Cardiac muscle cell (in vitro differentiated cells and primary cell): ENCODE data around the gene GNPTG. TPM values are rescaled to one million over a fixed set of nuclear protein-coding genes. Genes with fewer than 3 reads are reported as not detected.

Experiments used
- DNase-seq, 2 donors: peaks; one replicate each; pipeline versions ENCODE4 v3.0.0 to v3.0.0-alpha.2; 2010 to 2017; ENCODE audit warnings: low read depth in 1 of 2, low spot score in 1 of 2
- H3K27ac ChIP-seq: fragments of 200-600 bp; sonication (generic); 2 replicates; pipeline ENCODE4 v1.5.1; 2016
- H3K27me3 ChIP-seq: fragments of 200-600 bp; sonication (generic); 2 replicates; pipeline ENCODE4 v1.6.0; 2016; ENCODE audit warnings: control low read depth
- H3K36me3 ChIP-seq: fragments of 200-600 bp; sonication (generic); 2 replicates; pipeline ENCODE4 v1.5.1; 2016; ENCODE audit warnings: control low read depth
- H3K4me1 ChIP-seq: fragments of 200-600 bp; sonication (generic); 2 replicates; pipeline ENCODE4 v1.8.1; 2017; ENCODE audit warnings: low read depth, mild to moderate bottlenecking, mixed run types
- H3K4me3 ChIP-seq: fragments of 200-600 bp; sonication (generic); 2 replicates; pipeline ENCODE4 v1.5.1; 2016; ENCODE audit warnings: mild to moderate bottlenecking
- H3K9me3 ChIP-seq: fragments of 200-600 bp; sonication (generic); 2 replicates; pipeline ENCODE4 v1.5.1; 2017; ENCODE audit warnings: low read depth, mild to moderate bottlenecking, control low read depth
- polyA plus RNA-seq: library from polyadenylated mRNA; unstranded; fragments of >200 nt; fragmentation: Nextera tagmentation; extraction: Ambion mirVana; gene quantifications from 2 replicates; pipeline ENCODE4 v1.2.1, GENCODE V29; 2016
- total RNA-seq: library from RNA; depleted of rRNA; stranded (reverse); fragments of >200 nt; gene quantifications from 2 replicates; pipeline ENCODE4 v1.2.3, GENCODE V29; 2016
- TF ChIP-seq, protein P1 (sequence below): IDR thresholded peaks from 2 replicates; pipeline ENCODE4 v1.5.1; 2012; ENCODE audit warnings: low read depth, mild to moderate bottlenecking, low read length

Gene GNPTG
- total and polyA plus RNA-seq, 2 experiments from 2014 or later = 57.0 to 60.3 TPM

DNA sequence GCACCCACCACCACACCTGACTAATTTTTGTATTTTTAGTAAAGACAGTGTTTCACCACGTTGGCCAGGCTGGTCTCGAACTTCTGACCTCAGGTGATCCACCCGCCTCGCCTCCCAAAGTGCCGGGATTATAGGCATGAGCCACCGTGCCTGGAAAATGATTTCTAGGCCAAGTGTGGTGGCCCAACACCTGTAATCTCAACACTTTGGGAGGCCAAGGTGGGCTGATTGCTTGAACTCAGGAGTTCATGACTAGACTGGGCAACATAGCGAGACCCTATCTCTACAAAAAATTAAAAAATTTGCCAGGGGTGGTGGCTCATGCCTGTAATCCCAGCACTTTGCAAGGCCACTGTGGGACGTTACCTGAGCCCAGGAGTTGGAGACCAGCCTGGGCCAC lies 29.3 kb upstream of the GNPTG start:
- DNase-seq = no peak
- no peaks in the 10 kb centered on the region for H3K9me3 ChIP-seq
- no peaks in the 10 kb centered on the region for H3K4me1 ChIP-seq
- peaks cover 34% of the 10 kb centered on the region for H3K36me3 ChIP-seq
- H3K27ac ChIP-seq = no peak overlapping the region
- TF ChIP-seq, protein P1, sequence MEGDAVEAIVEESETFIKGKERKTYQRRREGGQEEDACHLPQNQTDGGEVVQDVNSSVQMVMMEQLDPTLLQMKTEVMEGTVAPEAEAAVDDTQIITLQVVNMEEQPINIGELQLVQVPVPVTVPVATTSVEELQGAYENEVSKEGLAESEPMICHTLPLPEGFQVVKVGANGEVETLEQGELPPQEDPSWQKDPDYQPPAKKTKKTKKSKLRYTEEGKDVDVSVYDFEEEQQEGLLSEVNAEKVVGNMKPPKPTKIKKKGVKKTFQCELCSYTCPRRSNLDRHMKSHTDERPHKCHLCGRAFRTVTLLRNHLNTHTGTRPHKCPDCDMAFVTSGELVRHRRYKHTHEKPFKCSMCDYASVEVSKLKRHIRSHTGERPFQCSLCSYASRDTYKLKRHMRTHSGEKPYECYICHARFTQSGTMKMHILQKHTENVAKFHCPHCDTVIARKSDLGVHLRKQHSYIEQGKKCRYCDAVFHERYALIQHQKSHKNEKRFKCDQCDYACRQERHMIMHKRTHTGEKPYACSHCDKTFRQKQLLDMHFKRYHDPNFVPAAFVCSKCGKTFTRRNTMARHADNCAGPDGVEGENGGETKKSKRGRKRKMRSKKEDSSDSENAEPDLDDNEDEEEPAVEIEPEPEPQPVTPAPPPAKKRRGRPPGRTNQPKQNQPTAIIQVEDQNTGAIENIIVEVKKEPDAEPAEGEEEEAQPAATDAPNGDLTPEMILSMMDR = no peak
- no peak overlapping the region for H3K4me3 ChIP-seq
- no peaks in the 10 kb centered on the region for H3K27me3 ChIP-seq

DNA sequence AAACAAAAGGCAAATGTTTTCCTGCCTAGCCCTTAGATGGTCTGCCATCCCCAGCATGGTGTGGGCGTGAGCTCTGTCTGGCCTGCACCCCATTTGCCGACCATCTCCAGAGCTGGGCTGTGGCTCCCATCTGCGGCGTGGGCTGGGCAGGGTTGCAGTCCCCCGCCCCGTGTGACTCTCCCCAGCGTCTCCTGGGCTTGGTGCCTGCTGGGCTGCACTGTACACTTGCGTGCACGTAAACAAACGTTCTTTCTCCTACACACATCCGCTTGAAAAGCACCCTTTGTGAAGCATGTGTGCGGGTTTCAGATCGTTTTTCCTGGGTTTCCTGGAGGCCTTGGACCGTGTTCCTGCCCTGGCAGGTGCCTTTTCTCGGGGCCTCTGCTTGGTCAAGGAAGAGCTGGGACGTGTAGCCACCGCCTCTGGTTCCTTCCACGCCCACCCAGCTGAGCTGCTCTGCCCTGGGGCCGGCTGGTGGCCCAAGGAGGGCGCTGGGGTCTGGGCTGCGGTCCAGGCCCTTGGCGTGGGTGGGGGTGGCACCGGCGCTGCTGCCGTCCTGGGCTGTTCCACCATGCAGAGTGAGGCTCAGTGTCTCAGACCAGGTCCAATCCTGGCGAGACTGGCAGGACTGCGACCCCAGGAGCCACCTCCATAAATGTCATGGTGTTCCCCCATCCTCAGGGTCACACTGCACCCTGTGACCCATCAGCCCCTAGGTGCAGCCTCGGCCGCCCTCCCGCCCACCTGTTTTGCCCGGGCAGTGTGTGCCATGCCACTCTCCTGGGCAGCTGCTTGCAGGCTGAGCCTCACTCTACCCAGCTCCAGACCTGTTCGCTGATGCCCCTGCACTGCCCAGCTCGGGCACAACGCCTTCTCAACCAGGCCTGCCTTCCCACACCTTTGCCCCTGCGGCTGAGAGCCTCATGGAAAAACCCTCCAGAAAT lies 28.2 kb upstream of the GNPTG start:
- H3K9me3 ChIP-seq = no peaks in the 10 kb centered on the region
- no peak overlapping the region for H3K4me3 ChIP-seq
- no peak for DNase-seq
- H3K27ac ChIP-seq = no peak overlapping the region
- no peaks in the 10 kb centered on the region for H3K27me3 ChIP-seq
- TF ChIP-seq, protein P1 = no peak
- no peaks in the 10 kb centered on the region for H3K4me1 ChIP-seq
- H3K36me3 ChIP-seq = peaks cover 23% of the 10 kb centered on the region

GRCh38 chr16:1324286-1324826 lies 27.4 kb upstream of the GNPTG start:
- peaks cover 15% of the 10 kb centered on the region for H3K36me3 ChIP-seq
- TF ChIP-seq, protein P1 = no peak
- no peak overlapping the region for H3K27ac ChIP-seq
- no peaks in the 10 kb centered on the region for H3K9me3 ChIP-seq
- no peak for DNase-seq
- no peak overlapping the region for H3K4me3 ChIP-seq
- H3K27me3 ChIP-seq = no peaks in the 10 kb centered on the region
- H3K4me1 ChIP-seq = no peaks in the 10 kb centered on the region

- no peak for DNase-seq
- H3K27ac ChIP-seq = no peak overlapping the region
- TF ChIP-seq, protein P1 = no peak
Observed at GRCh38 chr16:1325261-1325660, 26.5 kb upstream of the GNPTG start.

GRCh38 chr16:1325673-1326371 lies 25.9 kb upstream of the GNPTG start:
- no peak overlapping the region for H3K4me3 ChIP-seq
- H3K27me3 ChIP-seq = peaks cover 5% of the 10 kb centered on the region
- no peaks in the 10 kb centered on the region for H3K4me1 ChIP-seq
- no peaks in the 10 kb centered on the region for H3K9me3 ChIP-seq
- H3K27ac ChIP-seq = no peak overlapping the region
- DNase-seq = no peak
- TF ChIP-seq, protein P1 = no peak
- peaks cover 4% of the 10 kb centered on the region for H3K36me3 ChIP-seq

More at GRCh38 chr16:1325261-1325660, 26.5 kb upstream of the GNPTG start:
- H3K4me3 ChIP-seq = no peak overlapping the region
- no peaks in the 10 kb centered on the region for H3K9me3 ChIP-seq
- peaks cover 6% of the 10 kb centered on the region for H3K36me3 ChIP-seq
- no peaks in the 10 kb centered on the region for H3K27me3 ChIP-seq
- no peaks in the 10 kb centered on the region for H3K4me1 ChIP-seq
